HG02852 (cell line): ENCODE measurements around the gene XRCC1.
A peak's percentile ranks its signal among the peaks of the same experiment; 100 is the strongest.

Source experiments
- ATAC-seq: cut with Tn5 transposase; IDR thresholded peaks from one replicate; pipeline ENCODE4 v1.9.1; 2021; ENCODE audit warnings: mild to moderate bottlenecking, moderate library complexity; ENCODE audit not compliant: unreplicated experiment

Gene XRCC1

DNA sequence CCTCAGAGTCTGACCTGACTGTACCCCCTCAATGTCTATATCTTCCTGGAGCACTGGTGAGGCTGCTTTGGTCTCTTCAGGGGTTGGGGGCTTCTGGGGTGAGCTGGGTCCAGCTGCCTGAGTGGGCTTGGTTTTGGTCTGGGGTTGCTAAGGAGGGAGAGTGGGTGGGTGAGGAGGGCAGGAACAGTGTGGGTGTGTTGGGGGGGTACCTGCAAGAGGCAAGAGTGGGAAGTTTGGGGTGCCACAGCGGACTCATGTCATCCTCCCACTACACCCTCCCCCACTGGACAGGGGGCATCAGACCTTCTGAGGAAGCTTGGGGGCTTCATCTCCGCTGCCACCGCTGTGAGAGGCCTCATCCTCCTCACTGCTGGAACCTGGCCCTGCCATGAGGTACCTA is 28.7 kb downstream of the XRCC1 start:
- no peak for ATAC-seq

GRCh38 chr19:43545981-43546380 is 29.3 kb downstream of the XRCC1 start:
- ATAC-seq: no peak

DNA sequence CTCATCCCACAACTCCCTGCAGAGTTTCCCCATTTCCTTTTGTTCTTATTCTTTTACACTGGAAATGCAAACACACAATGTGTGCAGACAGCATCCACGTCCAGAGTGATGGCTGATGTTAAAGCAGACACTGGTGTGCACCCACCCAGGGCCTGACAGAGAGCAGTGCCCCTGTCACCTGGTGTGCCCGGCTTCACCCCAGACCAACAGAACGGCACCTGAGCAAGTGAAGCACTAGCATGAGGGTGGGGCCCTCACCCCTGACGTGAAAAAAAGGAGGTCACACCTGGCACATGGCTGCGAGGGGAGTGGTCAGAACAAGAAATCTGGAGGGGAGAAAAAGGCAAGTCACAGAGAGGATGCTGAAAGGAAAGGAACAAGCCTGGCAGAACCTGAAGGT is 30.1 kb downstream of the XRCC1 start:
- no peak for ATAC-seq

DNA sequence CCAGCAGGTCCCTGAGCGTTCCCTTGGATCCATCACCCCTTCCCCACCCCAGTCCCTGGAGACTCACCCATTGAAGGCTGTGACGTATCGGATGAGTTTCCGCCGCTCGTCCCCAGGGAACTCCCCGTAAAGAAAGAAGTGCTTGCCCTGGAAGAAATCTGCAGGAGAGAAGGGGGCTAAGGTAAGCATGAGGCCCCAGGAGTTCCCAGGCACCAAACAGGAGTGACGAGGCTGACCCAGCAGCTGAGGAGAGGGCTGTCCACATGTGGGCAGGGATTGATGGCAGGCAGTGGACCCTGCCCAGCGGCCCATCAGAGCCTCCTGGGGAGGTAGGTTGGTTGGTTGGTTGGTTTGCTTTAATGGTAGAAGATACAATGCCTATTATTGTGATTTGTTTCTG is 31.2 kb downstream of the XRCC1 start:
- ATAC-seq: no peak

DNA sequence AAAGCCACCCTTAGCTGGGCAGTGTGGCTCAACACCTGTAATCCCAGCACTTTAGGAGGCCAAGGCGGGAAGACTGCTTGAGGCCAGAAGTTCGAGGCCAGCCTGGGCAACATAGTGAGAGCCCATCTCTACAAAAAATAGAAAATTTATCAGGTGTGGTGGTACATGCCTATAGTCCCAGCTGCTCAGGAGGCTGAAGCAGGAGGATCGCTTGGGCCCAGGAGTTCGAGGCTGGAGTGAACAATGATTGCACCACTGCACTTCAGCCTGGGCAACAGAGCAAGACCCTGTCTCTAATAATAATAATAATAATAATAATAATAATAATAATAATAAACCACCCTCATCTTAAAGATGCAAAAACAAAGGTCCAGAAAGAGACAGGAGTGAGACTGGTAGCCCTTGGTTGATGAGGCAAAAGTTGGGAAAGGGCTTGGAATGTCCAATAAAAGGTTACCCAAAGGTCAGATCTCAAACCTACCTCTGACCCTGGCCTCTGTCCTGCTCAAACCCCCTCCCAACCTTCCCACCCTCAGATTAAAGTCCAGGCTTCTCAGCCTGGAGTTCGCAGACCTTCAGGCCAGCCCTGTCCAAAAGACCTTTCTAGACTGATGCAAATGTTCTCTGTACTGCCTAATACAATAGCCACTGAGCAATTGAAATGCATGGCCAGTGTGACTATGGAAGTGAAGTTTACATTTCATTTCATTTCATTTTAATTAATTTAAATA is 33.2 kb downstream of the XRCC1 start:
- no peak for ATAC-seq

DNA sequence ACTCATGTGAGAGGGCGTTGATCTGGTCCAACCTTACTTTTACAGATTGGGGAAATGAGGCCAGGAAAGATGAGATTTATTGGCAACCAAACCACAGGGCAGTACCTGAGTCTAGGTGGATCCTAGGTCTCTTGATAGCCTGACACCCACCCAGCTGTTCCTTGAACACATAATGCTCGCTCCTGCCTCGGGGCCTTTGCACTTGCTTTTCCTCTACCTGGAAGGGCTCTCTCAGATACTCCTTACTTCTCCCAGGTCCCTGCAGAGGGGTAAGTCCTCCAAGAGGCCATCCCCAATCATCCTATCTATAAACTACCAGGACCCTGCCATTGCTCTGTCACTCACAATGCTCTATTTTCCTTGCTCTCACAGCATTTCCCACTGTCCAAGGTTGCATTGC is 34.9 kb downstream of the XRCC1 start:
- no peak for ATAC-seq

- no peak for ATAC-seq
These were observed 36.4 kb downstream of the XRCC1 start for GRCh38 chr19:43538922-43539321.

DNA sequence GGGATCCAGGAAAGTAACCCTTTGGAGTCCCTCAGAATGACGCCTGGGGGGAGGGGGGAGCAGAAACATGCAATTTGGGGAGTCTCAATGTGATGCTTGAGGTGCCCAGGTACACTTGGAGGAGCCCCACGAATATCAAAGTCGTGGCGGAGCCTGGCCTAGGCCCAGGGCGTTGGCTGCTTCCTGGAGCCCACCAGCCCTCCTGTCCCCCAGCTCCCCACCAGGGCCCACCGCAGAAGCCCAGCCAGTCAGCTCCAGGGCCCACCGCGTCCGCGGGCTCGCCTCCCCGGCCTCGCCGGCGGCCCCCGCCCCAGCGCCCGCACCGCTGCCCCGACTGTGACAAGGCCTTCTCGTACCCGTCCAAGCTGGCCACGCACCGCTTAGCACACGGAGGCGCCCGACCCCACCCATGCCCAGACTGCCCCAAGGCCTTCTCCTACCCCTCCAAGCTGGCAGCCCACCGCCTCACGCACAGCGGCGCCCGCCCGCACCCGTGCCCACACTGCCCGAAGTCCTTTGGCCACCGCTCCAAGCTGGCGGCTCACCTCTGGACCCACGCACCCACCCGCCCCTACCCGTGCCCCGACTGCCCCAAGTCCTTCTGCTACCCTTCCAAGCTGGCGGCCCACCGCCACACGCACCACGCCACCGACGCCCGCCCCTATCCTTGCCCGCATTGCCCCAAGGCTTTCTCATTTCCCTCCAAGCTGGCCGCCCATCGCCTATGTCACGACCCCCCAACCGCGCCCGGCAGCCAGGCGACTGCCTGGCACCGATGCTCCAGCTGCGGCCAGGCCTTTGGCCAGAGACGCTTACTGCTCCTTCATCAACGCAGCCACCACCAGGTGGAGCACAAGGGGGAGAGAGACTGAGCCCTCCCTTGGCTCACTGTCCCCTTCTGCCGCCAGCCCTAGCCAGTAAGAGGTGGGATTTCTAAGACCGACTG is 40.2 kb downstream of the XRCC1 start:
- no peak for ATAC-seq

DNA sequence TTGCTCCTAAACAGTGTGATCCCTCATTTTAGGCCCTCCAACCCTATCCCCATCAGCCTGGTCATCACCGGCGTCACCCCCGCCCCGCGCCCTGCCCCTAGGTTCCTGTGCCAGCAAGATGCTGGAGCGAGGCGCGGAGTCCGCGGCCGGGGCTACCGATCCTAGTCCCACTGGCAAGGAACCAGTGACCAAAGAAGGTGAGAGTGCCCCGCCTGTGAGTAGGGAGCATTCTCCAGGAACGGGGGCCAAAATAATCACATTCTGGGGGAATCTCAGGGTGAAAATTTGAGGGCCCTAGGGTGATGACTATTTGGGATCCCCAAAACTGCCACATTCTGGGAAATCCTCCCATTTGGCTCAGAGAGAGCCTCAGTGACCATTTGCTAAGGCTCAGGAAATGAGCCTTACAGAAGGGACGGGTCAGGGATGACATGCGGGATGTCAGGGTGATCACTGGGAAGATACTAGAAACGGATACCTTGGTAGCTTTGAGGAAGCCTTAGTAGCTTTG is 41.0 kb downstream of the XRCC1 start:
- ATAC-seq: no peak

DNA sequence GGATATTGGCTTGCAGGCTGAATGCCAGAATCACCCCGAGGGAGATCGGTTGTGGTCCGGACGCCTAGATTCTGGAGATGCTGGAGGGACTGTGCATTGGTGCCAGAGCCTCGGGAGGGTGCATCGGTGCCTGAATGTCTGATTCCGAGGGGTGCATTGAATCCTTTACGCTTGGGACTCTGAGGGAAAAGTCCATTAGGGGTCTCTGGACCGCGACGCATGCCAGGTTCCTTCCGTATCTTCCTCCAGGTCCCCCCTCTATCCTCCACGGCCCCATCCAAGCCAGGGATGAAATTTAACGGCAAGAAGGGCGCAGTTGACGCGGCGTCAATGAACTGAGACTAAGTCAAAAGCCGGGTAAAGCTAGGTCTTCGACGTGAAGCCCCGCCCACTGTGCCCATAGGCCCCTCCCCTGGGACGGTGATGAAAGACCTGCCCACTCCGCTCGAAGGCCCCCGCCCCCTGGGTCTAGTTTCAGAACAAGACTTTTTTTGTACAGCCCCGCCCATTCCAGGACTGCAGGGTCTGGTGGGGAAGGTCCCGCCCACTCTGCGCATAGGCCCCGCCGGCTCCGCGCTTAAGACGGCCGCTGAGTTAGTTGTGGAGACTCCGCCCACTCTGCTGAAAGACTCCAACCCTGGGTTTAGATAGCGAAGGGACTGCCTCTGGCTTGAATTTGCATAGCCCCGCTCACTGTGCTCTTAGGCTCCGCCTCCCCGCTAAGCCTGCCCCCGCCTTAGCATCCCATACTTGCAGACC is 41.6 kb downstream of the XRCC1 start:
- peak; percentile 63 for ATAC-seq

GRCh38 chr19:43532962-43533545 is 42.3 kb downstream of the XRCC1 start, which contains the start of gene ZNF575:
ZNF575 (plus strand) TSS chr19:43533188; CDS start chr19:43534423, 1,235 bp downstream.
- peak; percentile 51 for ATAC-seq

DNA sequence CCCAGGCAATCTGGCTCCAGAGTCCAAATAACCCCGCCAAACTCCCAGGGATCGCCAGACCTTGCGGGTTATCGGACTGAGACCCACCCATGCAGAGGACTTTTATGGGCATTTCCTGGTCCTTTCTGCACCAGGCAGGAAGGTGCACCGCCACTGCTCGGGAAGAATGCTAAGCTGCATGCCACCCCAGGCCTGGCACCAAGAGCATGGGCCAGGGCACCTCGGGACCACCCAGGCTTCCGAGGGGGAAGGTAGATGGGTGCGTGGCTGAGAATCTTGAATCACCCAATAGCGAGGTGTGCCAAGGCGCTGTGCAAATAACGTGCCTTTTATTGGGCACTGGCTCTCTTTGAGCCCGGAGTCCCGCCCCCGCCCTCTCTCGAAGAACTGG is 42.8 kb downstream of the XRCC1 start:
- ATAC-seq: no peak

DNA sequence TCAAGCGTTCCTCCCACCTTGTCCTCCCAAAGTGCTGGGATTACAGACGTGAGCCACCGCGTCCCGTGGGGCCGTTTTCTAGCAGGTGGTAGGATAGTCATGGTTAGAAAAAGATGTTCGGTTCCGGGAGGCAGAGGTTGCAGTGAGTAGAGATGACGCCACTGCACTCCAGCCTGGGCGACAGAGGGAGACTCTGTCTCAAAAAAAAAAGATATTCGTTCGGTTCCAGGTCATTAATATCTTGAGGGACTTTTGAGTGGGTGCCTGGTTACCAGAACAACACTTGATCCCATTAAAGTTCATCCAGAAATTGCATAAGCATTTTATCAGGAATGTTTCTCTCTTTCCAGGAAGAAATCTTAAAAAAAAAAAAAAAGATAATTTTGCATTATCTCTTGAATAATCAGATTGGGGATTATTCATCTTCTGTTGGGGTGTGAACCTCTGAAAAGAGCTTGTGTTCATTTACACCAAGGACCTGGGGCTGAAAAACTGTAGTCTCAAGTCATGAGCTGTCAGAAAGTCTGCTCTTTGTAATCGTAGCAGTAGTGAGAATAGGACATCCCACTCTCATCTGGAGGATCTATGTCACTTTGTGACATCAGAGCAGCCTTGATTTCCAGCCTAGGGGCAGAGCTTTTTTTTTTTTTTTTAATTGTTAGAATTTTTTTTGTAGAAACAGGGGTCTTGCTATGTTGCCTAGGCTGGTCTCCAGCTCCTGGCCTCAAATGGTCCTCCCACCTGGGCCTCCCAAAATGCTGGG is 47.3 kb downstream of the XRCC1 start:
- no peak for ATAC-seq

DNA sequence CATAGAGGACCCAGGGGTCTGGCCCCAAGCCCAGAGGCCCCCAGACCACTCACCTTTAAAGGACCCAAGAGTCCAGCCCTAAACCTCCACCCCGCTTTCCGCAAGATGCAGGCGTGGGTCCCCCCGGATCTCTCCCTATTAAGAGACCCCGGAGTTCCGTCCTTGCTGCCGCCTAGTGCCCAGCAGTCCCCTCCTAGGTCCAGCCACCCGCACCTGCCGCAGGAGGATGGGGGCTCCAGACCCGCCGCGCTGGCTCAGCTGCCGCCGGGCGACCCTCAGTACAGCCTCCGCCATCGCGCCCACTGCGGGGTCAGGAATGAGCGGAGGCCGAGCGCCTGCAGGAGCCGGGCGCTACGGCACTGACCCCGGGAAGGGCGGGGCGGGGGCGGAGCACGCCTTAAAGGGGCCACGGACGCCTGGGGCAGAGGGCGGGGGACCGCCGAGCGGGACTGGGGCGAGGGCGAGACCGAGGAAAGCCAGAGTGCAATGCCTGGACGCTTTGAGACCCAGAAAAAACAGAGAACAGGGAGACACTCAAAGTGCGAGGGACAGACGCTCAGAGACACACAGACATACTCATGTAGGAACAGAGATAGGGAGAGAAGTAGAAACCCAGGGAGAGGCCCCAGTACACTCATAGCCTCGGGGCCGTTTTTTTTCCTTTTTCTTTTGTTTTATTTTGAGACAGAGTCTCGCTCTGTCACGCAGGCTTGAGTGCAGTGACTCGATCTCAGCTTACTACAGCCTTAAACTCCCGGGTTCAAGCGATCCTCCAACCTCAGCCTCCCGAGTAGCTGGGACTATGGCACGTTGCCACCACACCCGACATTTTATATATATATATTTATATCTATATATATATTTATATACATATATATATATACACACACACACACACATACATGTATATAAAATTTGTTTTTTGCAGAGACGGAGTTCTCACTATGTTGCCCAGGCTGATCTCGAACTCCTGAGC is 48.2 kb downstream of the XRCC1 start, which contains the start of gene ETHE1:
Gene ETHE1, minus strand, starts transcription at position 318 of the 976 bp plus-strand sequence. Its CDS starts 24 bp downstream, at position 294.
- peak; percentile 65 for ATAC-seq

- ATAC-seq: no peak
These were observed 49.2 kb downstream of the XRCC1 start for GRCh38 chr19:43525836-43526771.

GRCh38 chr19:43524922-43525835 is 50.1 kb downstream of the XRCC1 start:
- no peak for ATAC-seq
